Measurements from ENCODE around the gene DDX1. TPM values are rescaled to one million over a fixed set of nuclear protein-coding genes. Genes with fewer than 3 reads are reported as not detected.

Gene DDX1
- total RNA-seq, 1 donor from 2014 or later: 255 TPM

DNA sequence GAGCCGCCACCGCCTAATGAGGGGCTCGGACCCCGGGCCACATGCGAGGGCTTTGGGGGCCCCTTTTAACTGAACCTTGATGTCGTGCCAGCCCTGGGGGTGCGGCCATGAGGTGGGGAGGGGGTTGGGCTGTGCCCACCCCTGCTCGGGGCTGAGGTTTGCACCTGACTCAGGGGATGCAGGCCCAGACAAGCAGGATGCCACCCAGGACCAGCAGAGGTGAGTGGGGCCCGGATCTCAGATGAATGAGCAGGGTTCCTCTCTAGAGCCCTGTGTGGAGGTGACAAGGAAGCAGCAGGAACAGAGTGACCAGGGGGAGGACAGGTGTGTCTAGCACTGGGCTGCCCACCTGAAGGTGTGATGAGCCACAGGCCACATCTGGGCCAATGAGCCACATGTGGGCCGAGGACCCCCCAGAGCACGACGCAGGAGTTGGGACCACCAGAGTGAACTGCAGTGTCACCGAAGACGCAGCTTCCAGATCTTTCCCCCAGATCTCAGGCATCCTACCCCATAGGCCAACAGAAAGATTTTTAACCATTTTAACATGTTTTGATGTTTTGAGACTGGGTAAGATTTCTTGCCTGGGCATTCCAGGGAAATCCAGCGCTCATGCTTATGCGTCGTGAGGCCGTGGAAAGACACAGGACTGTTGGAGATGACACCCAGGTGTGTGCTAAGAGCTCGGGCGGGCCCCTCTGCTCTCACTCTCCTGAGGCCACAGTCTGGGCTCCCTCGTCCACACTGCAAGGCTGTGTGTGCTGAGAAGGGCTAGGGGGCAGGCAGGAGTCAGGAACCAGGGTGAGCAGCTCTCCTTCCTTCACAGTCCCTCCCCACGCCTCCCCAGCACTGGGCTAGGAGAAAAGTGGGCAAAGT is 73.6 kb downstream of the DDX1 start:
- no peak overlapping the region for H3K27ac Mint-ChIP-seq (ENCODE audit: unreplicated experiment)
- H3K36me3 Mint-ChIP-seq (ENCODE audit: unreplicated experiment): peaks cover 6% of the 10 kb centered on the region
- H3K4me3 Mint-ChIP-seq (ENCODE audit: unreplicated experiment): no peak overlapping the region
- no peaks in the 10 kb centered on the region for H3K27me3 Mint-ChIP-seq (ENCODE audit: unreplicated experiment)
- no peak for DNase-seq
- TF ChIP-seq, protein P1, sequence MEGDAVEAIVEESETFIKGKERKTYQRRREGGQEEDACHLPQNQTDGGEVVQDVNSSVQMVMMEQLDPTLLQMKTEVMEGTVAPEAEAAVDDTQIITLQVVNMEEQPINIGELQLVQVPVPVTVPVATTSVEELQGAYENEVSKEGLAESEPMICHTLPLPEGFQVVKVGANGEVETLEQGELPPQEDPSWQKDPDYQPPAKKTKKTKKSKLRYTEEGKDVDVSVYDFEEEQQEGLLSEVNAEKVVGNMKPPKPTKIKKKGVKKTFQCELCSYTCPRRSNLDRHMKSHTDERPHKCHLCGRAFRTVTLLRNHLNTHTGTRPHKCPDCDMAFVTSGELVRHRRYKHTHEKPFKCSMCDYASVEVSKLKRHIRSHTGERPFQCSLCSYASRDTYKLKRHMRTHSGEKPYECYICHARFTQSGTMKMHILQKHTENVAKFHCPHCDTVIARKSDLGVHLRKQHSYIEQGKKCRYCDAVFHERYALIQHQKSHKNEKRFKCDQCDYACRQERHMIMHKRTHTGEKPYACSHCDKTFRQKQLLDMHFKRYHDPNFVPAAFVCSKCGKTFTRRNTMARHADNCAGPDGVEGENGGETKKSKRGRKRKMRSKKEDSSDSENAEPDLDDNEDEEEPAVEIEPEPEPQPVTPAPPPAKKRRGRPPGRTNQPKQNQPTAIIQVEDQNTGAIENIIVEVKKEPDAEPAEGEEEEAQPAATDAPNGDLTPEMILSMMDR (IDR thresholded peaks at IDR 0.05; ENCODE audit: partially characterized antibody, unreplicated experiment): no peak
- H3K9me3 Mint-ChIP-seq (ENCODE audit: unreplicated experiment): no peaks in the 10 kb centered on the region
- H3K4me1 Mint-ChIP-seq (ENCODE audit: low read depth, unreplicated experiment): peaks cover 14% of the 10 kb centered on the region

DNA sequence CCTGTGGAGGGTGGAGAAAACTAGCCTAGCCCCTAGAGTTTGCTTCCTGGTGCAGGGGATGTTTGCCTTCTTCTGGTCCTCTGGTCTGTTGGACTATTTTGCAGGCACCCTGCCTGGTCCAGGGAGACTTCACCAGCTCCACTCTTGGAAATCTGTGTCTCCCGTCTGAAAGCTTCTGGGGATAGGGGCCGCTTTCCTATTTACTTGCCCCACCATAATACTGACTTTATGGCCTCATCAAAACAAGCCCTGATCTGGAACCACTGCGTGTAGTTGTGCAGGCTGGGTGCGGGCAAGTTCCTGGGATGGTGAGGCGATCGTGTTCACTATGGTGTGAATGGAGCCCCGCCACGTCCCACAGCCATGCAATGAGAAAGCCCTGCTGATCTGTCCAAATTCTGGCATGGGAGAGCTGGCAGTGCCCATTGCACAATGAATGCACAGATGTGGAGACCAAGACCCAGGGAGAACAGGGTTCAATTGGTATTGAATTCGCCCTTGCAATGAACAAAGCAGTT is 74.3 kb downstream of the DDX1 start:
- H3K4me3 Mint-ChIP-seq (ENCODE audit: unreplicated experiment): no peak overlapping the region
- H3K9me3 Mint-ChIP-seq (ENCODE audit: unreplicated experiment): no peaks in the 10 kb centered on the region
- peaks cover 6% of the 10 kb centered on the region for H3K36me3 Mint-ChIP-seq (ENCODE audit: unreplicated experiment)
- H3K4me1 Mint-ChIP-seq (ENCODE audit: low read depth, unreplicated experiment): peaks cover 14% of the 10 kb centered on the region
- H3K27me3 Mint-ChIP-seq (ENCODE audit: unreplicated experiment): no peaks in the 10 kb centered on the region
- TF ChIP-seq, protein P1 (IDR thresholded peaks at IDR 0.05; ENCODE audit: partially characterized antibody, unreplicated experiment): no peak
- H3K27ac Mint-ChIP-seq (ENCODE audit: unreplicated experiment): no peak overlapping the region
- no peak for DNase-seq

DNA sequence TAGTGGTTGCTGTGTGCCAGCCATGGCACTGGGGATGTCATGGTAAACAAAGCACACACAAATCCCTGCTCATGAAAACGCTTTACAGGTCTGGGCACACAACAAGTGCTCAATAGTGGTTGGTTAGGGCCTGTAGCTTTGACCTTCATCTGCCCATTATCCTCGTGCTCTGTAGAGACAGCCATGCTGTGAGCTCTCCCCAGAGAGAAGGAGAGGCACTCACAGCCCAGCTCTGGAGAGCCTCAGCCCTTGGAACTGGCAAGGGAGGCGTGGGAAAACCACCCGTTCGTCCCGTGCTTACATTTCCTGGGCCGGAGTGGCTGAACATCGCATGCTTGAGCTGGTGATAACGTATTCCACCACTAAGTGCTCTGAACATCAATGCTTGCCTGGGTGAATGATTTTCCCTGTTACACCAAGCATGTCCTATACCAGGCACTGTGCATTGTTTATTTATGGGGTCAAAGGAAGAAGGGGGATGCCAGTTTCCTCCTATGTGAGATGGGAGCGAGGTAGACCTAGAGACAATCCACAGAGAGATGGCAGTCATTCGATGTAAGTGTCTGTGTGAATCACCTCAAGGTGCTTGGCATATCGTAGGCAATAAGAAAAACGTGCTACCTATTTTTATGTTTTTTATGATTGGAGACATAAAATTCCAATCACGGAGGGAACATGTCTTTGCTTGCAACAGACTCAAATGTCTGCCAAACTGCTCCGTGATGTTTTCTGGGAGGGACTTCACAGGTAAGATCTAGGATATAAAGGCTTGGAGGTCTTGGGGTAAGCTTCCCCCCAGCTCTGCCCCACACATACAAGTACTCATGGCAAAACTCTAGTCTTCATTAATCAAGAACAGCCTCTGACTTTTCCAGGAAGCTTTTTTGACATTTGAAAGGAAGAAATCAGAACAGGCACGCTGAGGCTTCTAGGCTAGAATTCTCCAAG is 75.5 kb downstream of the DDX1 start:
- DNase-seq: no peak
- TF ChIP-seq, protein P1 (IDR thresholded peaks at IDR 0.05; ENCODE audit: partially characterized antibody, unreplicated experiment): no peak
- Mint-ChIP-seq H3K27me3 (ENCODE audit: unreplicated experiment) (no peaks in the 10 kb centered on the region), H3K4me1 (ENCODE audit: low read depth, unreplicated experiment) (peaks cover 14% of the 10 kb centered on the region), H3K27ac (ENCODE audit: unreplicated experiment) (no peak overlapping the region), H3K36me3 (ENCODE audit: unreplicated experiment) (peaks cover 6% of the 10 kb centered on the region), H3K4me3 (ENCODE audit: unreplicated experiment) (no peak overlapping the region), H3K9me3 (ENCODE audit: unreplicated experiment) (no peaks in the 10 kb centered on the region)

DNA sequence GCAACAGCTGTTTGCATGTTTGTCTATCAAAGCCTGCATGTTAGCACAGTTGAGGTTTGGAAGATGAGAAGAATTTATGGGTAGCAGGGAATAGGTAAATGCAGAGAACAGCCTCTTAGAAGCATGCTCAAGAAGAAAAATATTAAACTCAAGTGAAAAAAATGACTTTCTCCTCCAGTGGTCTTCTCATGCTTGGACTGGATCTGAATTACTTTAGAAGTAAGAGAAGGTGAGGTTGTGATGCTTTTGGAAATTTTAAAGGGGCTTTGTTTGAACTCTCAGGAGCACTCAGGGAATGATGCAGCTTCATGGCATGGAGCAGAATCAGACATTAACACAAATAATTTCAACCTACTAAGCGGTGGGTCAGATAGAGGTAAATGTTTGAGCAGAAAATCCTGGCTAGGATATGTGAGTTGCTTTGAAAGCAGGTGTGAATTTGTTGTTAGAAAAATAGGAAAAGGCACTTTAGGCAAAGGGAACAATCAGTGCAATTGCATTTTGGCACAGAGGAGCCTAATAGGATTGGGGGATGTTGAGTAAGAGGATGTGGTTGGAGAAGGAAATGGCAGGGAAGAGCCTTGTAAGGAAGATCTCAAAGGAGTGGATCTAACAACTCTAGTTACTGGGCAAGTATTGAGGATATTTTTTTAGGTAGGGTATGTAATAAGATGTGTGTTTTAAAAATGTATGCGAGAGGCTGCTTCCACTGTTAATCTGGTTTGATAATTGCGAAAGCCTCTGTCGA is 76.3 kb downstream of the DDX1 start:
- Mint-ChIP-seq H3K27me3 (ENCODE audit: unreplicated experiment) (peaks cover 4% of the 10 kb centered on the region), H3K9me3 (ENCODE audit: unreplicated experiment) (peaks cover 4% of the 10 kb centered on the region), H3K27ac (ENCODE audit: unreplicated experiment) (no peak overlapping the region), H3K36me3 (ENCODE audit: unreplicated experiment) (peaks cover 6% of the 10 kb centered on the region), H3K4me3 (ENCODE audit: unreplicated experiment) (no peak overlapping the region), H3K4me1 (ENCODE audit: low read depth, unreplicated experiment) (peaks cover 14% of the 10 kb centered on the region)
- TF ChIP-seq, protein P1 (IDR thresholded peaks at IDR 0.05; ENCODE audit: partially characterized antibody, unreplicated experiment): no peak
- DNase-seq: no peak

All from glutamatergic neuron (in vitro differentiated cells).